HG02852 (cell line): ENCODE data around the gene DMBT1.
"Not testable (repeated sequence)": the region's sequence is repeated elsewhere in the genome, so short reads cannot be mapped to it uniquely, and the experiment has no call there.

Experiments
- ATAC-seq: cut with Tn5 transposase; IDR thresholded peaks from one replicate; pipeline ENCODE4 v1.9.1; 2021; ENCODE audit warnings: mild to moderate bottlenecking, moderate library complexity; ENCODE audit not compliant: unreplicated experiment

Gene DMBT1

GRCh38 chr10:122577311-122577885 is 16.8 kb downstream of the DMBT1 start:
- no peak for ATAC-seq

GRCh38 chr10:122586070-122586469 is 25.5 kb downstream of the DMBT1 start:
- ATAC-seq, result not testable (repeated sequence)

GRCh38 chr10:122587098-122587760 is 26.7 kb downstream of the DMBT1 start:
- ATAC-seq, result no peak

- no peak for ATAC-seq
Observed at GRCh38 chr10:122588381-122588780, 27.8 kb downstream of the DMBT1 start.

GRCh38 chr10:122590153-122590552 is 29.6 kb downstream of the DMBT1 start:
- ATAC-seq, result no peak

GRCh38 chr10:122591736-122592135 is 31.2 kb downstream of the DMBT1 start:
- no peak for ATAC-seq

- ATAC-seq, result no peak
Observed at GRCh38 chr10:122592161-122592560, 31.6 kb downstream of the DMBT1 start.

GRCh38 chr10:122617476-122618270 is 57.1 kb downstream of the DMBT1 start:
- no peak for ATAC-seq

- no peak for ATAC-seq
Observed at GRCh38 chr10:122618461-122619165, 58.1 kb downstream of the DMBT1 start.

- not testable (repeated sequence) for ATAC-seq
Observed at GRCh38 chr10:122620961-122621360, 60.4 kb downstream of the DMBT1 start.

GRCh38 chr10:122624546-122624945 is 64.0 kb downstream of the DMBT1 start:
- ATAC-seq, result no peak

GRCh38 chr10:122630526-122630925 is 70.0 kb downstream of the DMBT1 start:
- ATAC-seq, result no peak

GRCh38 chr10:122632031-122632430 is 71.5 kb downstream of the DMBT1 start:
- no peak for ATAC-seq

GRCh38 chr10:122632576-122632975 is 72.0 kb downstream of the DMBT1 start:
- ATAC-seq, result no peak

- ATAC-seq, result no peak
Observed at GRCh38 chr10:122636953-122637352, 76.4 kb downstream of the DMBT1 start.

GRCh38 chr10:122637376-122637775 is 76.8 kb downstream of the DMBT1 start:
- ATAC-seq, result no peak

- ATAC-seq, result no peak
Observed at GRCh38 chr10:122638106-122638505, 77.6 kb downstream of the DMBT1 start.

GRCh38 chr10:122639801-122640200 is 79.2 kb downstream of the DMBT1 start:
- no peak for ATAC-seq

GRCh38 chr10:122640921-122641320 is 80.4 kb downstream of the DMBT1 start:
- ATAC-seq, result no peak

- ATAC-seq, result no peak
Observed at GRCh38 chr10:122642726-122643605, 82.4 kb downstream of the DMBT1 start.
